ENCODE measurements around the gene ARMCX1.

DNA sequence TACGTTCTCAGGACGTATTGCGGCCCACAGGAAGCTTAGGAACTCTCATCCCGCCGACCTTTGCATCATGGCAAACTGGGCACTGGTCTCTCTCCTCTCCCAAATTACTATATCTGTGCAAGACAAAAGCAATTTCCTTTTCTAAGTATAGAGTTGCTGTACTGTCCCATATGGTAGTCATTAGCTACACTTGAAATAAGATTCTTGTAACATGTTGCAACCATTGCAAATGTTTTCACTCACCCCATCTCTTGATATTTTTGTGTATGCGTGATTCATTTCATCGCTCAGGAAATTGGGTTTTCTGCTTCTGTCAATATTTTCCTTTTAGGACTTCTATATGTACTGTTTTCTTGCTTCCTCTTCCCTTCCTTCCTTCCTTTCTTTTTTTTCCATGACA, 51.7 kb downstream of the ARMCX1 start:
- no peak for TF ChIP-seq POLR2A (IDR thresholded peaks at IDR 0.05)
- TF ChIP-seq, protein P1, sequence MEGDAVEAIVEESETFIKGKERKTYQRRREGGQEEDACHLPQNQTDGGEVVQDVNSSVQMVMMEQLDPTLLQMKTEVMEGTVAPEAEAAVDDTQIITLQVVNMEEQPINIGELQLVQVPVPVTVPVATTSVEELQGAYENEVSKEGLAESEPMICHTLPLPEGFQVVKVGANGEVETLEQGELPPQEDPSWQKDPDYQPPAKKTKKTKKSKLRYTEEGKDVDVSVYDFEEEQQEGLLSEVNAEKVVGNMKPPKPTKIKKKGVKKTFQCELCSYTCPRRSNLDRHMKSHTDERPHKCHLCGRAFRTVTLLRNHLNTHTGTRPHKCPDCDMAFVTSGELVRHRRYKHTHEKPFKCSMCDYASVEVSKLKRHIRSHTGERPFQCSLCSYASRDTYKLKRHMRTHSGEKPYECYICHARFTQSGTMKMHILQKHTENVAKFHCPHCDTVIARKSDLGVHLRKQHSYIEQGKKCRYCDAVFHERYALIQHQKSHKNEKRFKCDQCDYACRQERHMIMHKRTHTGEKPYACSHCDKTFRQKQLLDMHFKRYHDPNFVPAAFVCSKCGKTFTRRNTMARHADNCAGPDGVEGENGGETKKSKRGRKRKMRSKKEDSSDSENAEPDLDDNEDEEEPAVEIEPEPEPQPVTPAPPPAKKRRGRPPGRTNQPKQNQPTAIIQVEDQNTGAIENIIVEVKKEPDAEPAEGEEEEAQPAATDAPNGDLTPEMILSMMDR (IDR thresholded peaks at IDR 0.05) = no peak
